ENCODE results near the gene AGK. TPM values are rescaled to one million over a fixed set of nuclear protein-coding genes. Genes with fewer than 3 reads are reported as not detected.
"Not testable (repeated sequence)": the region's sequence is repeated elsewhere in the genome, so short reads cannot be mapped to it uniquely, and the experiment has no call there.

The AGK gene
- total RNA-seq, 1 donor from 2014 or later: 68.5 TPM

DNA sequence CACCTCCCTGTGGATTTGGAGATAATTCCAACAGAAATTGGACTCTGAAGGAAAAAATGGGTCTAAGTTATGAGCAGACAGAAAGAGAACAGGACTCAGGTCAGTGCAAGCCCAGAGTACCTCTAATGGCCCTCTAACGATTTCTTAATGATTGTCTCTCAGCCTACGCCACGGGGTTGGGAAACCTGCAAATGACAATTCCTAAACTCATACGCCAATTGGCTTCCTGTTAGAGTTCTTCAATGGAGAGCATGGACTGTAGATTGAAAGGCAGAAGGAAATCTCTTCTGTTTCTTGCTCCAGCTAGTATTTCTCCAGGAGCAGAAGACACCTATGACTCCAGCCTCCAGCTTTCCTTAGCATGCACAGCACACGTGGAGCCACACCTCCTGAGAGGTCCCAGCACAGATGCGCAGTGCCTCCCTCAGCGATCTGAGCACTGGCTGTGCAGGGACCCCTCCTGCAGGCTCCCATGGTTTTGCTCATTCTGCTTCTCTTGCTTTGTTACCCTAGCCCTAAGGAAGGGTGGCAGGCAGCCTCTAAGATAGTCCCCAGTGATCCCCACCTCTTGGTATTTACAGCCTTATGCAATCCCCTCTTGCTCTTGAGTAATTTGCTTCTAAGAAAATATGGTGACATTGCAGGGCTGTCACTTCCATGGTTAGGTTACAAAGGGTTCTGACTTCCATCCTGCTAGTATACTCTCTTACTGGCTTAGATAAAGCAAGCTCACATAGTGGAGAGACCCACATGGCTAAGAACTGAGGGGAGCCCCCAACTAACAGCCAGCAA lies 120.7 kb downstream of the AGK start:
- intact Hi-C loops (cut with micrococcal nuclease): no loop called here

DNA sequence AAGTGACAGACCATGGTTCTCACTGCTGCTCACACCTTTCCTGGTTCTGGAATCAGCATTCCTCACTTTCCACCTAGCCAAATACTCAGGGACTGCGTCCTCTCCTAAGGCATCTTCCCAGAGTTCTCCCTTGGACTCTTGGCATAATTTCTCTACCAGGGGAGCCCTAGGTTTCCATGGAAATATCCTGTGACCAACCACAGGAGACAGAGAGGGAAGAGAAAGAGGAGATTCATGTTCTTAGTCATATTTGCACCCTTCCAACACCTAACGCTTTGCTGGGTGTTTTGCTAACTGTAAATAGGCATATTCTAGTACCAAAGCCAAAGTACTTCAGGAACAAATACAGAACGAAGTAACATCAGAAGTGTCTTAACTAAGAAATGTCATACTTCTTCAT lies 122.1 kb downstream of the AGK start:
- intact Hi-C loops (cut with micrococcal nuclease): no loop called here

DNA sequence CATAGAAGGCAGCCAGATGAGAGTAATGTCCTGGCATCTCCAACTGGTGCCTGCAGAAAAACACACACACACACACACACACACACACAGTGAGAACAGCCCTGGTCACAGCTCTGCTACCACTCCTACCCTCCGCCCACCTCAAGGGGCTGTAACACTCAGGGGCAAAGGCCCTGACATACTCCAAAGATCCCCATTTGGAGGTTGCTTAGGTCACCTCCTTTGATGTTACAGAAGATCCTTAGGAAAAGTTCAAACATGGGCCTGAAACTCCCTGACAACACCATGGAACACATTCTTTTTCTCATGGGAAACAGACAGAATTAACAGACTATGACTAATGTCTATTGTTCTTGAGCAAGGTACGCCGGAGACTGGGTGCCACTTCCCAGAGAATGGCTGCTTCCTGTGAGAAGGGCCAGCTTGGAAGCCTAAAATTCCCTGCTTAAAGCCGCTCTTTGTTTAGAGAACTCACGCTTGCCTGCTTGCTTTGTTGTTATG lies 123.0 kb downstream of the AGK start:
- intact Hi-C loops (cut with micrococcal nuclease): no loop called here

DNA sequence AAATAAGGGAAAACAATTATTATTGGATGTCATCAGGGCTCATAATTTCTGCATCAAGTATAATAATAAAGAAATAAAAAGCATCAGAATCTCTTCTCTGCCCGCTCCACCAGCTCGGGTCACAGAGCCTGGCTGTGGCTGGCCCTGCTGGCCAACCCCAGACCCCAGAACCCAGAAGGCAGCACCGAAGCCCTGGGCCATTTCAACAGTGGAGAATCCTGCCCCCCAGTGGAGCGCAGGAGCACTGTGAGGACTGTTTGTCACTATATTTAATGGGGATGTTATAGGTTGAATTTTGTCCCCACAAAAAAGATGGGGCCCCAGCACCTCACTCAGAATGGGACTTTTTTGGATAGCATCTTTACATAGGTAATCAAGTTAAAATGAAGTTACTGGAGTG lies 123.5 kb downstream of the AGK start:
- intact Hi-C loops (cut with micrococcal nuclease): no loop called here

DNA sequence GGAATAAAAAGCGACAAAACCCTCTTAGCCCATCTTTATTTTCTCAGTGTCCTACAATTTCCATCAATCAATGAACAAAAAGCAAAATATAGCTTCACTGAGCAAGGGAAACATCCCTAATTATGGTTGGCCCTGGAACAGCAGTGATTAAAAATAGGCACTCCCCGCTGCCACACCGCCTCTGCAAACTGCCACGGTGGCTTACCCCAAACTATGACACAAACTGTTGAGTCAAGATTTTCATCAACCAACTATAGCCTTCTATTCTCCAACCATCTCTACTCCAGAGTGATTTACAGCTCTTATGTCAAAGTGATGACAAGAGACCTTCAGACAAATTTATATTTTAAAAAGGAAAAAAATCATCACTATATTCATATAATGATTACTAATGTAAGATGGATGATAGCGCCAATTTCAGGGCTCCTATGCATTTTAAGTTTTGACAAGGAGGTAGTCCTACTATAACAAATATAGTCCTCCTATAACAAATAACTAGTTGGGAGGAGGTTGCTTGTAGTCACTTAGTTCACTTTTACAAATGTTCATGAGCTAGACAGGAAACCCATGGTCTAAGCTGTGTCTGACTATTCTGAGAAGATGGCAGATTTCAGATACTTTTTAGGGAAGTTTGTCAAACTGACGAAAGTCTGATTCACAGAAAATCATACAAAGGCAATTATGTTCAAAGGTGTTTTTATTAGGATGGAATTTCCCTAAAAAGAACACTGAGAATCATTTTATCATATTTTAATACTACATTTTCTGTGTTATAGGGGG lies 124.4 kb downstream of the AGK start:
- intact Hi-C loops (cut with micrococcal nuclease): no loop called here

DNA sequence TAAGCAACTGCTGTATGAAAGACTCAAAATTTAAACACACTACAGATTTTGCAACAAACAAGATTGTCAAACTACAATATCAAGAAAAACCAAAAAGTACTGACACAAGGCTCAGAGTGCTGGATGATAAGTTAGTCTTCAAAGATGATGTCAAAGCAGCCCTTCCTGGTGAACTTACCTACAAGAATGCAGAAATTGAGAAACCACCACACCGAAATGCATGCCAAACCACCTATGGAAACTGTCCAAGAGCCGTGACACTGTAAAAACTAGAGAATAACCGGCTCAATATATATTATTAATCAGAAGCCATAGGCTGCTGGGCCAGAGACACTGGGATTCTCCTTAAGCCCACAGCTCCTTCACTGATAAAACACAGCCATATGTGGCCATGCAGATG lies 125.4 kb downstream of the AGK start:
- intact Hi-C loops (cut with micrococcal nuclease): no loop called here

DNA sequence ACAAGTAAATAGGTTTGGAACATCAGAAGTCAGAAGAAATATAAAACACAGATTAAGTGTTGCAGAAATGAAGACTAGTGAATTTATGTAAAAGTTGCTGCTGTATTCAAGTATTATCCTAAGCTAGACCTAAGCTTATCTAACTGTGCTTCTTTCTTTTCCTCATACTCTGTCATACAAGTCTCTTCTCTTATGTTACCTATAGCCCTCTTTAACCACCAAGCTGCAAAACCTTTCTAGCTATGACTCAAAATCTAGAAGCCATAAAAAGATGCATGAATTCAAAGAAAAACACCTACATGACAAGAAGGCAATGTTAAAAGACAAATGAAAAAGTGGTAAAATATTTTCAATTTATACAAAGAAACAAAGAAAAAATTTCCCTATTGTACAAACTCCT lies 127.8 kb downstream of the AGK start:
- intact Hi-C loops (cut with micrococcal nuclease): no loop called here

DNA sequence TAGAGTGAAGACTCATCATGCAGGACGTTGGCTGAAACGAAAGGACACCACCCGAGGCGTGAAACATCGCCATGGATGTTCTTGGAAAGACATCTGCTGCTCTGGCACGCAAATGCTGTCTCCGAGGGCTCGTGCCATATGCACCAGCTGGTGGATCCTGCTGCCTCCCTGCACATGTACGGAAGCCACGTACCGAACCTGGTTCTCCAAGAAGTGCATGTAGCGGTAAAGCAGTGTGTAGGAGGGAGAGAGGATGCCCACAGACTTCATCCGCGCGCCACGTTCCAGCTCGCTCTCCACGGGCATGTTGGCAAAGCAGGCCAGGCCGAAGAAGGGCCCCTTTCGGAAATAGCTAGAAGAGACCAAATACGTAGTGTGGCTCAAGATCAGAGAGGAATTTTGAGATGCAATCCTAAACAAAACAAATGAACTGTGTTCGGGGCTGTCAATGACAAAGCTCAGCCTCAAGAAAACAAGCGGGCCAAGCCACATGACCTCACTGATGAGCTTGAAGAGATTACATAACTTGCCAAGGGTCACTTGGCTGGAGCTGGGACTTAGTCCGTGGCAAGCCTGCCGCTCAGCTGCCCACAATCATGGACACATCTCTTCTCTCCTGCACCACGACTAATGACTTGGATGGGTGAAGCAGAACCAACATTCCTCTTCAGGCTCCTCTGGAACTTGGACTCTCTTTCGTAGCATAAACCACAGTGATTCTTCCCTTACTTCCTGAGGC lies 134.2 kb downstream of the AGK start:
- intact Hi-C loops (cut with micrococcal nuclease): no loop called here

DNA sequence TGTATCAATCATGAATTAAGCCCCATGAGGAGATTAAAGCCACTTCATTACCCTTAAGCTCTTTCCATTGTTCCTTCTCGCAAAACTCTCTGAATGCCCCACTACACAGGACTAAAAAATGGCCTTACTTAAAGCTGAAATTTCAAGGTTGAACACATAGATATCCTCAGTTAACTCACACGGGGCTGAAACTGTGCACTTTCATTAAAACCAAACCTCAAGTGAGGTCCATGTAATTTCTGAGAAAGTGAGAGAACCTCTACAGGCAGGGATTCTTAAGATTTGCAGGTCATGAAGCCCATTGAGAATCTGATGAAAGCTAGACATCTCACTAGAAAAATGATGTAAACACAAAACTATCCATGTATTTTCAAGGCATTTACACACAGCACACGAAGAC lies 134.9 kb downstream of the AGK start:
- intact Hi-C loops (cut with micrococcal nuclease): no loop called here

DNA sequence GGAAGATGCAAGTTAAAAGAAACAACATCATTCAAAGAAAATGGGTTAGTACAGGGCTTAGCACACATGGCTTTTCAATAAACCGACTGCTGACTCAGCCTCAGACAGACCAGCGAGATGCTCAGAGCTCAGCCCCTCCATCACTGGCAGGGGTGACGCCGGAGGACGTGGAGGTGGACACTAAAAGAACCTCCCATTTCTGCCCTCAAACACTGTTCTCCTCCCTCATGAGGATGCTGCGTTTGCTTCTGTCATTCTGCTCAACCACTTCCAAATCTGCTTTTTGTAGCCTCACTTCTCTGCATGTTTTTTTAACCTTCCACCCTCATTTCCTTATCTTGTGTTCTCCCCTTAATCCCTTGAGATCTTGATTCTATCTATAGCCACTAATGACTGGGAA lies 135.5 kb downstream of the AGK start:
- intact Hi-C loops (cut with micrococcal nuclease): no loop called here

DNA sequence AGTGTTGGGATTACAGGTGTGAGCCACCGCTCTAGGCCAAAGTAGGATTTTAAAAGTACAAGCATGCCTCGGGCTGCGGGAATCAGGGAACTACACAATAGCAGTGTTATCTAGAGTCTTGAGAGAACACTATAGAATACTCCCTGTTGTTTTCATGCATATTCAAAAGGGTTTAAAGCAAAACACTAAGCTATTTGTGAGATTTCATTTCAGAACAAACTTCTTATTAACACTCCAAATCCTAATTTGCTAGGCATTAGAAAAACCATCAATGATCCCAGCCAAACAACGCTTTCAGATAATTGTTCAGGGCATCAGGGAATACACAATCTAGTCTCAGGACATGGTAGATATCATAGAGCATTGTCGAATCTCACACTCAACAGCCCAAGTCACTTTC lies 136.8 kb downstream of the AGK start:
- intact Hi-C loops (cut with micrococcal nuclease): no loop called here

DNA sequence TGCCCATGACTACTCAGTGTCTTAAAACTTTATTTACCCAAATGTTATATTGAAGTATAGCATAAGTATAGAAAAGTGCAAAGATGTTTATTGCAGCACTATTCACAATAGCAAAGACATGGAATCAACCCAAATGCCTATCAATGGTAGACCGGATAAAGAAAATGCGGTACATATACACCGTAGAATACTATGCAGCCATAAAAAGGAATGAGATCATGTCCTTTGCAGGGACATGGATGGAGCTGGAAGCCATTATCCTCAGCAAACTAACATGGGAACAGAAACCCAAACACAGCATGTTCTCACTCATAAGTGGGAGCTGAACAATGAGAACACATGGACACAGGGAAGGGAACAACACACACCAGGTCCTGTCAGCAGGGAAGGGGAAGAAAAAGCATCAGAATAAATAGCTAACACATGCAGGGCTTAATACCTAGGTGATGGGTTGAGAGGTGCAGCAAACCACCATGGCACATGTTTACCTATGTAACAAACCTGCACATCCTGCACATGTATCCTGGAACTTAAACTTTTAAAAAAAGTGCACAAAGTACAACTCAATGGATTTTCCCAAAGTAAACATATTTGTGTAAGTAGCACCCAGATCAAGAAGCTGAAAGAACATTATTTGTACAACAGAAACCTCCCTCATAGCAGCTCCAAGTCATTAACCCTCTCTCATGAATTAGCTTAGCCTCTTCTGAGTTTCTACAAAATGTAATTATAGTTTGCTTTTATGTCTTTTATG lies 138.0 kb downstream of the AGK start:
- intact Hi-C loops (cut with micrococcal nuclease): not testable (repeated sequence)

DNA sequence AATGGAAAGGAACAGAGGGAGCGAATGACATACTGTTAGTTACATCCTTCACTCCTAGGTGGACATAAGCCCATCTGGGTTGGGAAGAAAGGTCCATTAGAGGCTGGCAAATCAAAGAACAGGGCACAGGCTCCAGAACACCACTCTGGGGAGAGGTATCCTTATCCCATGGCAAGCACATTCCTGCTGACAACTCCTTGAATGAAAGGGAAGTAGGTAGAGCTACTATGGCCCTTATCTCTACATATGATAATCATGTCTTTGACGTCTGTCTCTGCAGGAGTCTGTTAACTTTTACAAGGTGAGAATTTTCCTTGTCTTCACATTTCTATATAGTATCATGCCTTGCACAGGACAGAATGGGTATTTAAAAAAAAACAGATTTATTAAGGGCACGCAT lies 140.3 kb downstream of the AGK start:
- intact Hi-C loops (cut with micrococcal nuclease): no loop called here

DNA sequence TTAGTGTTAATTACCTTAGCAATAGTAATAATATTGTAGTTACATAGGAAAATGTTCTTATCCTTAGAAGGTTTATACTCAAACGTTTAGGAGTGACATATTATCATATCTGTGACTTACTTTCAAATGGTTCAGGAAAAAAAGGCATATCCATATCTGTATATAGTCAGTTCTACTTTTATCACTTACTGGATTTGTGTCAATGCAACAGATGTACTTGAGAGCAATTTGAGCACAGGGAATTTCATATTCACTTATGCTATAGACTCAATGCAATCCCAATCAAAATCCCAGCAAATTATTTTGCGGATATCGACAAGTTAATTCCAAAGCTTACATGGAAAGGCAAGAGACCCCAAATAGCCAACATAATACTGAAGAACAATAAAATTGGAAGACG lies 140.8 kb downstream of the AGK start:
- intact Hi-C loops (cut with micrococcal nuclease): no loop called here

DNA sequence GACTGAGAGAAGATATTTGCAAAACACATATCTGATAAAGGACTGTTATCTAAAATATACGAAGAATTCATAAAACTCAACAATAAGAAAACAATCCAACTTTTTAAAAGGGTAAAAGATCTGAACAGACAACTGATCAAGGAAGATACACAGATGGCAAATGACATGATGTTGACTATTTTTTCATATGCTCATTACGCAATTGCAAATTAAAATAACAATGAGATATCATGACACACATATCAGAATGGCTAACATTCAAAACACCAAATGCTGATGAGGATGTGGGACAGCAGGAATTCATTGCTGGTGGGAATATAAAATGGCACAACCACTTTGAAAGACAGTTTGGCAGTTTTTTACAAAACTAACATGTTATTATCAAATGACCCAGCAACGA lies 141.9 kb downstream of the AGK start:
- intact Hi-C loops (cut with micrococcal nuclease): no loop called here

DNA sequence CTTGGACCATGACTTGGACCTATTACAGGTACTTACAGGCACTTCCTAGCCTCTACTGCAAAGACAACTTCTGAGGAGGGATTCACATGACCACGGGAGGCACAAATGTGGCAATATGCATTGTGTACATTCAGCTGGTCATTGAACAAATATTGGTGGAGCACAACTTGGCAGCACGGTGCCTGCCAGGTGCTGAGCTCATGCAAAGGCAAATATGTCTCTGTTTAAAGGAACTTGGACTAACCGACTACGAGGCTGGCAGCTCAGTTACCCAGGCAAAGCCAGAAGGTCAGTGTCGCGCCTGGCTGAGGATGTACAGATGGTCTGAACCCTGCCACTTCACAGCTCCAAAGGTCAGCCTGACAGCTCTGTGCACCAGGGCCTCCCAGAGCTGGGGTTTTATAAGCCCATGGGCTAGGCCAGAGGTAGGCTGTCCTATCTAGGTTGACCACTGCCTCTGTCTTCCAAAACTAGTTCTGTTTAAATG lies 144.6 kb downstream of the AGK start:
- intact Hi-C loops (cut with micrococcal nuclease): no loop called here

DNA sequence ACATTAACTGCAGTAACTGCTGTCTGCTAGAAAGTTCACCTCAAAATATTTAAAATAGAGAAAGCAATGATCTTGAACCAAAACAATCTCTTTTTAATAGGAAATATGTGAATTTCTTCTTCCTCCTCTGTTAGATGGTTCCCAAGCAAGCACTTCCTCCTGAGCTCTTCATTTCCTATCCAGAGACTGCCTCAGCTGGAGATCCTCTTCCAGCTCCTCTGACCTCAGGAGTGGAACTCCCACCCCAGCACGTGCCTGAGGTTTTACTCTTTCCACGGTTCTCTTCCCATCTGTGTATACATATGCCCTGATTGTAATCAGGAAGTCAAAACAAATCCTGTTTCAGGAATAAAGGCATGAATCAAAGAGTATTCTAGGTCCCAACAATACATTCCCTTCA lies 145.1 kb downstream of the AGK start:
- intact Hi-C loops (cut with micrococcal nuclease): no loop called here

DNA sequence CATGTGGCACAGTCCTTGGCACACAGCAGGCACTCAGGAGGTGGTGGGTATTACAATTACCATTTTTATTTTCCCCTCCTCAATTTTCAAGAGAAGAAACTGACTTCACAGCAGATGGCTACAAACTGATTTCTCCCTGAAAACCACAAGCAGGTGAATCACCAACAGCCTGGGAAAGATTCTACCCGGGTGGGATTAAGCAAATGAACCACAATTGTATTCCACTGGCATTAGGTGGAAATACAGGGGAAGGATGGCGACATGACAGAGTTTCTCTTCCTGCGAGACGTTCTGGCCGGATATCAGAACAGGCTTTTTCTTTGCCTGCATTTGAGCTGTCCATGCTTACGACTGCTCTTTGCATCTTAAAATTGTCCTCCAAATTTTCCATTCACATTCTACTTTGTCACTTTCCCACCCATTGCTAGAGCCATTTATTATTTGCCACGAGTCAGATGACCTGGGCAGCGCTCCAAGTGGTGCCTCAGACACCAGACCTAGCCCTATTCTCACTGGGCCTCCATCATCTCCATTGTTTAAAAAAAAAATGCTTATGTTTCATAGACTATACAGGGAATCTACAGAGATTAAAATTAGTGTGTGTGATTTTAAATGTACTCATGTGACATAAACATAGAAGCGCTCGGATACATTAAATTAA lies 146.1 kb downstream of the AGK start:
- intact Hi-C loops (cut with micrococcal nuclease): no loop called here

DNA sequence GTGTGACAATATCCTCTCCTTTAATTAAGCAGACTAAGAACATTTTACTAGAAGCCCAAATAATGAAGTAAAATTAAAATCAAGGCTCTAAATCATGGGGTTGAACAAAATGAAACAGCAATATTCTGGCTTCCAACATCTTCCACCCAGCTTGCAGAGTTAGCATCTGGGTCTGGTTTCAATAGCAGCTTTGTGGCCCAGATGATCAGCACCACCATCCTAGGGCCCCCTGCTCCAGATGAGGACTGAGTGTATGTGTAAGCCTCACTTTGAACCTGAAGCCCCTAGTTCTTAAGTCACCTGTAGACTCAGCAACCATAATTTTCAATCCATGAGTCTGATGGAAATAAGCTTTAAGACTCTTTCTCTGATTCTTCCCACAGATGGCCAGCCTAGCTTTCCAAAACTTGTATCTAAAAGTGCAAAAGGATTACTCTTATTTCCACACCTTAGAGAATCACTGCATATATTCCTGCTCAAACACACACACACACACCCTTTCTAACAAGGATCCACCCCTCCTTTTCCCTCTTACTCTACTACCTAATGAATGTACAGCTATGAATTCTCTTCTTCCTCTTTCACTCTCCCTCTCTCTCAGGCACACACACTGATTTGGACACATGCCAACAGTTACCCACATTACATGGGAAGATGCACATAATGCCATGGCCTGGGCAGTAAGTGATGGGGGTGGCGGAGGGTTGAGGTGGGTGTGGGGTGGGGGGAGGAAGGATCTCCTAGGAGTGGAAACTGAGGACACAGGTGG lies 147.2 kb downstream of the AGK start:
- intact Hi-C loops (cut with micrococcal nuclease): no loop called here

DNA sequence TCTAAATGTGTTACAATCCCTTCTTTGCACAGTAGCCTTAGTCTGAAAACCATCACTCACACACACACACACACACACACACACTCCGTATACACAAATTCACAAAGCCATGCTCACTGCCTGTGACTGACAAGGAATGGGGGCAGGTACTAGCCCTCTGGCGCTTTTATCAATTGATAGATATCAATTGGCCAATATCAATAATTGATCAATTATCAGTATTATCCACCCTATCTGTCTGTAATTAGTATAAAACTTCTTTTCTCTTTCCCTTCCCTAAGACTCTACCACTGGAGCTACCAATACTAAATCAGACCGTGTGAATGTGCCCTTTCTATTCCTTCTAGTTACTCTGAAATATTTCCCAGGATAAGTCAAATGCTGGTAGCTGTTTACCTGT lies 148.7 kb downstream of the AGK start:
- intact Hi-C loops (cut with micrococcal nuclease): loop anchor here (2.0 to 5.0 kb wide), 2 partner anchors 38 to 141 kb away; no protein-coding TSS in a partner anchor

All from T-helper 2 cell treated with Interferon-gamma antibody and Interleukin-4, amounts not matched to agents 100 ng/mL and 5 ng/mL, for 36 hours (primary cell).